IMR-90 (cell line): ENCODE data around the gene CHD2. TPM values are rescaled to one million over a fixed set of nuclear protein-coding genes. Genes with fewer than 3 reads are reported as not detected.

ENCODE experiments used
- ATAC-seq: fragments of 200-7000 bp; cut with Tn5 transposase; 2 replicates; pipeline ENCODE4 v1.9.1; 2020; ENCODE audit warnings: low read depth, mild to moderate bottlenecking, moderate library complexity
- BruUV-seq: library from RNA; stranded (reverse); fragments of 400-500 nt; replicated peaks from 2 replicates; lab custom pipeline; 2021; lab: Mats Ljungman, UMichigan
- CTCF ChIA-PET: fragments of 300-600 bp; formaldehyde crosslinking; extraction: SDS; loops from one replicate; lab custom pipeline; 2021; ENCODE audit warnings: antibody characterized with exemption; lab: Yijun Ruan, JAX
- POLR2A ChIA-PET: fragments of 300-600 bp; sonication (Branson Sonifier 250); formaldehyde crosslinking; loops from one replicate; lab custom pipeline; 2022; ENCODE audit warnings: antibody characterized with exemption; ENCODE audit not compliant: unreplicated experiment; lab: Charles Lee
- DNase-seq: peaks from one replicate; pipeline ENCODE4 v3.0.0; 2013
- H2AFZ ChIP-seq: replicated peaks from 2 replicates; pipeline ENCODE3; 2013; ENCODE audit warnings: low read length, mild to moderate bottlenecking; ENCODE audit not compliant: poor library complexity
- H2AK5ac ChIP-seq: 2 replicates; pipeline ENCODE4 v1.6.1; 2013; ENCODE audit warnings: low read depth, low read length, inconsistent platforms
- H2AK9ac ChIP-seq: replicated peaks from 2 replicates; pipeline ENCODE3; 2013; ENCODE audit warnings: mild to moderate bottlenecking, low read depth, low read length, moderate library complexity; ENCODE audit not compliant: poor library complexity
- H2BK120ac ChIP-seq: 2 replicates; pipeline ENCODE4 v1.6.1; 2013; ENCODE audit warnings: low read depth, low read length, inconsistent platforms
- H2BK15ac ChIP-seq: 3 replicates; pipeline ENCODE4 v1.6.1; 2013; ENCODE audit warnings: low read depth, low read length, inconsistent platforms
- H2BK20ac ChIP-seq: 2 replicates; pipeline ENCODE4 v1.6.1; 2013; ENCODE audit warnings: low read depth, mild to moderate bottlenecking, inconsistent platforms, low read length, moderate library complexity
- H2BK5ac ChIP-seq: 2 replicates; pipeline ENCODE4 v1.6.1; 2013; ENCODE audit warnings: mild to moderate bottlenecking, low read depth, low read length, inconsistent platforms; ENCODE audit not compliant: poor library complexity, severe bottlenecking
- H3K14ac ChIP-seq: replicated peaks from 2 replicates; pipeline ENCODE4 v1.6.1; 2013; ENCODE audit warnings: low read depth, low read length, inconsistent platforms
- H3K18ac ChIP-seq: 2 replicates; pipeline ENCODE4 v1.6.1; 2013; ENCODE audit warnings: low read depth, low read length, control low read depth
- H3K23ac ChIP-seq: 2 replicates; pipeline ENCODE4 v1.6.1; 2013; ENCODE audit warnings: low read depth, low read length, inconsistent platforms
- H3K27ac ChIP-seq: 2 replicates; pipeline ENCODE4 v1.5.1; 2013; ENCODE audit warnings: mild to moderate bottlenecking, control low read depth, low read length; ENCODE audit not compliant: insufficient read depth
- H3K27me3 ChIP-seq: 2 replicates; pipeline ENCODE4 v1.6.1; 2013; ENCODE audit warnings: low read length; ENCODE audit not compliant: control insufficient read depth, insufficient read depth
- H3K36me3 ChIP-seq: 2 replicates; pipeline ENCODE4 v1.6.1; 2013; ENCODE audit warnings: low read length, mixed read lengths; ENCODE audit not compliant: control insufficient read depth, insufficient read depth
- H3K4ac ChIP-seq: 2 replicates; pipeline ENCODE4 v1.6.1; 2013; ENCODE audit warnings: low read depth, low read length, inconsistent platforms
- H3K4me1 ChIP-seq: 2 replicates; pipeline ENCODE4 v1.6.1; 2013; ENCODE audit warnings: low read length, mixed read lengths; ENCODE audit not compliant: control insufficient read depth, insufficient read depth
- H3K4me2 ChIP-seq: 2 replicates; pipeline ENCODE4 v1.6.1; 2013; ENCODE audit warnings: low read depth, mild to moderate bottlenecking, control low read depth, low read length, moderate library complexity
- H3K4me3 ChIP-seq: 2 replicates; pipeline ENCODE4 v1.5.1; 2013; ENCODE audit warnings: low read depth, mild to moderate bottlenecking, control low read depth, low read length, moderate library complexity; ENCODE audit not compliant: insufficient read depth
- H3K56ac ChIP-seq: 2 replicates; pipeline ENCODE4 v1.6.1; 2013; ENCODE audit warnings: low read length, inconsistent platforms; ENCODE audit not compliant: insufficient read depth; ENCODE audit errors: extremely low read depth
- H3K79me1 ChIP-seq, 2 experiments: 2 replicates each; pipeline ENCODE4 v1.6.1; 2013; ENCODE audit warnings: low read length in 2 of 2, inconsistent platforms in 1 of 2, low read depth in 1 of 2
- H3K9ac ChIP-seq: 2 replicates; pipeline ENCODE4 v1.6.1; 2013; ENCODE audit warnings: low read depth, low read length, control low read depth
- H3K9me1 ChIP-seq: 2 replicates; pipeline ENCODE4 v1.6.1; 2013; ENCODE audit warnings: low read length, inconsistent platforms; ENCODE audit not compliant: insufficient read depth
- H3K9me3 ChIP-seq: 2 replicates; pipeline ENCODE4 v1.6.1; 2013; ENCODE audit warnings: low read length; ENCODE audit not compliant: control insufficient read depth, insufficient read depth
- H4K20me1 ChIP-seq: 2 replicates; pipeline ENCODE4 v1.6.1; 2013; ENCODE audit warnings: low read length, inconsistent platforms; ENCODE audit not compliant: insufficient read depth
- H4K5ac ChIP-seq: 2 replicates; pipeline ENCODE4 v1.6.1; 2013; ENCODE audit warnings: mild to moderate bottlenecking, low read depth, low read length, control low read depth
- H4K8ac ChIP-seq, 2 experiments: 2 replicates each; pipeline ENCODE4 v1.6.1; 2013; ENCODE audit warnings: low read depth in 2 of 2, low read length in 2 of 2, control low read depth in 1 of 2, inconsistent platforms in 1 of 2
- H4K91ac ChIP-seq: 2 replicates; pipeline ENCODE4 v1.6.1; 2013; ENCODE audit warnings: low read depth, low read length, inconsistent platforms; ENCODE audit not compliant: insufficient read depth
- BHLHE40 ChIP-seq: fragments of 150-350 bp; IDR thresholded peaks from 2 replicates; pipeline ENCODE4 v1.6.1; 2016; ENCODE audit warnings: mild to moderate bottlenecking, low read depth, low read length
- CEBPB ChIP-seq: IDR thresholded peaks from 2 replicates; pipeline ENCODE4 v1.6.1; 2012; ENCODE audit warnings: low read depth, low read length, improper control_type of control experiment
- CHD1 ChIP-seq: IDR thresholded peaks from 2 replicates; pipeline ENCODE4 v1.6.1; 2012; ENCODE audit warnings: low read depth, low read length, improper control_type of control experiment
- FOS ChIP-seq: fragments of 150-350 bp; IDR thresholded peaks from 2 replicates; pipeline ENCODE4 v1.6.1; 2016; ENCODE audit warnings: low read depth, low read length
- MAFK ChIP-seq: IDR thresholded peaks from 2 replicates; pipeline ENCODE4 v1.6.1; 2012; ENCODE audit warnings: low read depth, low read length, improper control_type of control experiment
- MAZ ChIP-seq: IDR thresholded peaks from 2 replicates; pipeline ENCODE4 v1.6.1; 2012; ENCODE audit warnings: low read depth, mild to moderate bottlenecking, low read length, improper control_type of control experiment, moderate library complexity, borderline replicate concordance
- NFE2L2 ChIP-seq: fragments of 150-350 bp; IDR thresholded peaks from 2 replicates; pipeline ENCODE4 v1.6.1; 2016; ENCODE audit warnings: low read depth, mild to moderate bottlenecking, low read length
- POLR2A ChIP-seq: IDR thresholded peaks from 2 replicates; pipeline ENCODE4 v1.6.1; 2012; ENCODE audit warnings: mild to moderate bottlenecking, low read depth, low read length
- RFX5 ChIP-seq: IDR thresholded peaks from 2 replicates; pipeline ENCODE4 v1.8.0; 2012; ENCODE audit warnings: low read depth, mild to moderate bottlenecking, low read length, moderate library complexity
- WGBS, 2 experiments: methylation state at CpG; one replicate each; pipeline versions ENCODE4 v1.1.5 to v1.1.7; 2013; ENCODE audit warnings: missing lambda C conversion rate in 2 of 2; ENCODE audit not compliant: insufficient read length in 1 of 2; ENCODE audit errors: extremely low coverage in 2 of 2; 5-methylcytosine and 5-hydroxymethylcytosine counted together
- dilution Hi-C: fragments of 300-500 bp; cut with HindIII; formaldehyde crosslinking; loops from one replicate; pipeline ENCODE4 v1.14.3; 2018; ENCODE audit warnings: low sequenced_read_pairs; ENCODE audit not compliant: unreplicated experiment
- in situ Hi-C: fragments of 300-500 bp; cut with MboI; formaldehyde crosslinking; loops from 3 replicates; pipeline ENCODE4 v1.14.3; 2019; ENCODE audit warnings: low sequenced_read_pairs, inconsistent platforms, mixed read lengths
- intact Hi-C: fragments of 100-400 bp; cut with micrococcal nuclease; formaldehyde crosslinking; loops from 2 replicates; pipeline ENCODE4 v1.10.0; 2022
- polyA plus RNA-seq, 3 experiments: library from polyadenylated mRNA; depleted of rRNA; stranded (reverse); fragments of >200 nt; gene quantifications; 2 replicates each; pipeline ENCODE4 v1.2.3, GENCODE V29; 2012; ENCODE audit warnings: low replicate concordance in 1 of 3
- total RNA-seq: library from RNA; depleted of rRNA; stranded (reverse); fragments of >200 nt; gene quantifications from 2 replicates; pipeline ENCODE4 v1.2.3, GENCODE V29; 2012
- TF ChIP-seq, protein P1 (sequence below): fragments of 150-350 bp; IDR thresholded peaks from 2 replicates; pipeline ENCODE4 v1.6.1; 2016; ENCODE audit warnings: low read depth, mild to moderate bottlenecking, low read length, moderate library complexity, borderline replicate concordance
- TF ChIP-seq, protein P2 (sequence below): conservative IDR thresholded peaks from 2 replicates; pipeline ENCODE4 v1.5.1; 2012; ENCODE audit warnings: mild to moderate bottlenecking, low read depth, low read length, improper control_type of control experiment

Gene CHD2
- total and polyA plus RNA-seq, 2 of the 4 experiments (the other 2 are of a cell fraction), result 44.9 to 64.7 TPM

DNA sequence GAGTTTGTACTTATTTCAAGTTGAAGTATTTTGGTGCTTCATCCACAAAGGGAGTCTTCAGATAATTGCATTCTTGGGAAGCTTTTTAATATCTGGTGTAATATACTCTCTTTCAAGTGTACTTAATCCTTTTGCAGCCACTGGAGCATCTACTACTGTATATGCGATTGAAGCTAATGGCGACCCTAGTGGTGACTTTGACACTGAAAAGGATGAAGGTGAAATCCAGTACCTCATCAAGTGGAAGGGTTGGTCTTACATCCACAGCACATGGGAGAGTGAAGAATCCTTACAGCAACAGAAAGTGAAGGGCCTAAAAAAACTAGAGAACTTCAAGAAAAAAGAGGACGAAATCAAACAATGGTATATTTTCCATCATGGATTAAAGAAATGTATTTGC lies 42.6 kb downstream of the CHD2 start:
- intact Hi-C loops, result loop anchor here (5.0 kb wide), 2 partner anchors 40 to 65 kb away; no protein-coding TSS in a partner anchor
- Histone ChIP-seq H3K4me3 (no peak overlapping the region), H3K9me1 (no peaks in the 10 kb centered on the region), H3K9ac (no peak overlapping the region), H3K4me2 (no peak overlapping the region), H2AFZ (no peak overlapping the region), H2BK15ac (no peak overlapping the region), H3K14ac (no peak overlapping the region), H3K27me3 (no peaks in the 10 kb centered on the region), H4K20me1 (peaks cover 4% of the 10 kb centered on the region; the same call in 1 of the 2 replicates), H4K5ac (no peak overlapping the region), H3K18ac (no peak overlapping the region), H4K8ac (no peak overlapping the region), H2BK20ac (no peak overlapping the region), H2AK5ac (no peak overlapping the region), H2AK9ac (no peak overlapping the region), H3K4me1 (no peaks in the 10 kb centered on the region), H3K4ac (no peak overlapping the region), H3K36me3 (peaks cover 68% of the 10 kb centered on the region), H3K27ac (no peak overlapping the region), H3K23ac (no peak overlapping the region), H3K9me3 (peaks cover 6% of the 10 kb centered on the region), H4K91ac (no peak overlapping the region), H3K56ac (no peak overlapping the region), H2BK120ac (no peak overlapping the region), H2BK5ac (no peak overlapping the region), H3K79me1 (peaks cover 27 to 41% of the 10 kb centered on the region in 2 experiments)
- ATAC-seq, result no peak
- in situ Hi-C loops, result no loop called here
- POLR2A ChIA-PET, result no interaction called here
- dilution Hi-C loops, result loop anchor here (25.0 kb wide), 1 partner anchor 130 kb away; no protein-coding TSS in a partner anchor
- no peak for DNase-seq
- TF ChIP-seq POLR2A, result no peak
- TF ChIP-seq RFX5, result no peak
- no peak for TF ChIP-seq MAZ
- no peak for TF ChIP-seq MAFK
- TF ChIP-seq, protein P1, sequence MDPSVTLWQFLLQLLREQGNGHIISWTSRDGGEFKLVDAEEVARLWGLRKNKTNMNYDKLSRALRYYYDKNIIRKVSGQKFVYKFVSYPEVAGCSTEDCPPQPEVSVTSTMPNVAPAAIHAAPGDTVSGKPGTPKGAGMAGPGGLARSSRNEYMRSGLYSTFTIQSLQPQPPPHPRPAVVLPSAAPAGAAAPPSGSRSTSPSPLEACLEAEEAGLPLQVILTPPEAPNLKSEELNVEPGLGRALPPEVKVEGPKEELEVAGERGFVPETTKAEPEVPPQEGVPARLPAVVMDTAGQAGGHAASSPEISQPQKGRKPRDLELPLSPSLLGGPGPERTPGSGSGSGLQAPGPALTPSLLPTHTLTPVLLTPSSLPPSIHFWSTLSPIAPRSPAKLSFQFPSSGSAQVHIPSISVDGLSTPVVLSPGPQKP, result no peak
- TF ChIP-seq CHD1, result no peak
- no peak for TF ChIP-seq BHLHE40
- no peak for TF ChIP-seq FOS
- TF ChIP-seq, protein P2, sequence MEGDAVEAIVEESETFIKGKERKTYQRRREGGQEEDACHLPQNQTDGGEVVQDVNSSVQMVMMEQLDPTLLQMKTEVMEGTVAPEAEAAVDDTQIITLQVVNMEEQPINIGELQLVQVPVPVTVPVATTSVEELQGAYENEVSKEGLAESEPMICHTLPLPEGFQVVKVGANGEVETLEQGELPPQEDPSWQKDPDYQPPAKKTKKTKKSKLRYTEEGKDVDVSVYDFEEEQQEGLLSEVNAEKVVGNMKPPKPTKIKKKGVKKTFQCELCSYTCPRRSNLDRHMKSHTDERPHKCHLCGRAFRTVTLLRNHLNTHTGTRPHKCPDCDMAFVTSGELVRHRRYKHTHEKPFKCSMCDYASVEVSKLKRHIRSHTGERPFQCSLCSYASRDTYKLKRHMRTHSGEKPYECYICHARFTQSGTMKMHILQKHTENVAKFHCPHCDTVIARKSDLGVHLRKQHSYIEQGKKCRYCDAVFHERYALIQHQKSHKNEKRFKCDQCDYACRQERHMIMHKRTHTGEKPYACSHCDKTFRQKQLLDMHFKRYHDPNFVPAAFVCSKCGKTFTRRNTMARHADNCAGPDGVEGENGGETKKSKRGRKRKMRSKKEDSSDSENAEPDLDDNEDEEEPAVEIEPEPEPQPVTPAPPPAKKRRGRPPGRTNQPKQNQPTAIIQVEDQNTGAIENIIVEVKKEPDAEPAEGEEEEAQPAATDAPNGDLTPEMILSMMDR, result no peak
- no peak for TF ChIP-seq CEBPB
- no peak for TF ChIP-seq NFE2L2
- no TSS peak for BruUV-seq
- WGBS, 2 experiments, result no CpG with 5 or more reads among the region's 3 CpGs
- CTCF ChIA-PET, result interaction anchor here (1.2 kb wide), 1 partner anchor 14 kb away, joined by 3 read pairs; no protein-coding TSS in a partner anchor
